SHP77 treated with DMSO at 0.1 percent for 48 hours (cell line): Measurements from ENCODE around the gene SPPL3.

Experiments
- DNase-seq: peaks from one replicate; lab custom pipeline; 2025; lab: John Stamatoyannopoulos, UW

Gene SPPL3

GRCh38 chr12:120720987-120721801, 183.0 kb downstream of the SPPL3 start:
- no peak for DNase-seq

GRCh38 chr12:120720234-120720986, 183.7 kb downstream of the SPPL3 start:
- no peak for DNase-seq

- DNase-seq, result no peak
These were observed 184.5 kb downstream of the SPPL3 start for GRCh38 chr12:120719496-120720233.

- DNase-seq, result no peak
These were observed 185.1 kb downstream of the SPPL3 start for GRCh38 chr12:120719072-120719471.

GRCh38 chr12:120718055-120718454, 186.1 kb downstream of the SPPL3 start:
- no peak for DNase-seq

GRCh38 chr12:120713861-120714482, 190.2 kb downstream of the SPPL3 start:
- DNase-seq, result peak; percentile 69

GRCh38 chr12:120712610-120713009, 191.5 kb downstream of the SPPL3 start:
- DNase-seq, result no peak
